ACHN (cell line): ENCODE results near the gene STRA6.

Source experiments
- DNase-seq: peaks from one replicate; pipeline ENCODE4 v3.0.0-alpha.2; 2015
- in situ Hi-C: cut with HindIII; loops from 2 replicates; pipeline ENCODE4 v1.10.0; 2017; ENCODE audit warnings: low sequenced_read_pairs, low pct_ligation_motif_present, low pct_unique_long_range_greater_than_20kb

Gene STRA6

GRCh38 chr15:74202452-74203401 is at the start of gene STRA6:
Gene STRA6, minus strand, starts transcription at chr15:74202787. Its CDS starts 520 bp downstream, at chr15:74202267.
- DNase-seq = no peak

GRCh38 chr15:74252291-74252690 is 49.7 kb upstream of the STRA6 start:
- no peak for DNase-seq
- in situ Hi-C loops = no loop called here

More at GRCh38 chr15:74202452-74203401, at the start of gene STRA6:
- in situ Hi-C loops = no loop called here

GRCh38 chr15:74251131-74251811 is 48.7 kb upstream of the STRA6 start:
- in situ Hi-C loops = no loop called here
- no peak for DNase-seq

- in situ Hi-C loops = no loop called here
- DNase-seq = no peak
Observed at GRCh38 chr15:74250266-74250665, 47.7 kb upstream of the STRA6 start.

- DNase-seq = no peak
Observed at GRCh38 chr15:74245342-74245931, 42.9 kb upstream of the STRA6 start.

GRCh38 chr15:74244822-74245341 is 42.3 kb upstream of the STRA6 start:
- in situ Hi-C loops = no loop called here
- DNase-seq = no peak

More at GRCh38 chr15:74245342-74245931, 42.9 kb upstream of the STRA6 start:
- in situ Hi-C loops = no loop called here

GRCh38 chr15:74243431-74243830 is 40.8 kb upstream of the STRA6 start:
- DNase-seq = no peak
- in situ Hi-C loops = no loop called here

GRCh38 chr15:74242441-74243185 is 40.0 kb upstream of the STRA6 start:
- DNase-seq = peak; percentile 27
- in situ Hi-C loops = no loop called here

- no peak for DNase-seq
- in situ Hi-C loops = no loop called here
Observed at GRCh38 chr15:74240897-74241614, 38.5 kb upstream of the STRA6 start.

GRCh38 chr15:74240002-74240568 is 37.5 kb upstream of the STRA6 start:
- in situ Hi-C loops = no loop called here
- peak; percentile 91 for DNase-seq

GRCh38 chr15:74239051-74239705 is 36.6 kb upstream of the STRA6 start:
- in situ Hi-C loops = no loop called here
- DNase-seq = no peak

GRCh38 chr15:74235962-74236361 is 33.4 kb upstream of the STRA6 start, which contains the start of gene CCDC33:
Gene CCDC33, plus strand, starts transcription at chr15:74236326. Its CDS starts 394 bp downstream, at chr15:74236720.
- no peak for DNase-seq
- in situ Hi-C loops = no loop called here

GRCh38 chr15:74234598-74234875 is 31.9 kb upstream of the STRA6 start:
- in situ Hi-C loops = no loop called here
- DNase-seq = no peak

- in situ Hi-C loops = no loop called here
- peak; percentile 48 for DNase-seq
Observed at GRCh38 chr15:74233851-74234597, 31.4 kb upstream of the STRA6 start.

GRCh38 chr15:74233373-74233772 is 30.8 kb upstream of the STRA6 start:
- in situ Hi-C loops = no loop called here
- DNase-seq = no peak

- in situ Hi-C loops = no loop called here
- no peak for DNase-seq
Observed at GRCh38 chr15:74231475-74231874, 28.9 kb upstream of the STRA6 start.
